D721Med (cell line): ENCODE results near the gene TCAIM.

Source experiments
- DNase-seq: peaks from one replicate; pipeline ENCODE4 v3.0.0; 2011; ENCODE audit warnings: low spot score; ENCODE audit not compliant: insufficient read length
- FAIRE-seq: peaks from 2 replicates; lab custom pipeline; 2011; peaks lifted over from hg19 to GRCh38; lab: Jason Lieb, UNC
- TF ChIP-seq, protein P1 (sequence below): IDR thresholded peaks from 2 replicates; pipeline ENCODE4 v1.5.1; 2012; ENCODE audit warnings: mild to moderate bottlenecking, control low read depth; ENCODE audit not compliant: insufficient read depth; ENCODE audit errors: missing control alignments

TCAIM gene

DNA sequence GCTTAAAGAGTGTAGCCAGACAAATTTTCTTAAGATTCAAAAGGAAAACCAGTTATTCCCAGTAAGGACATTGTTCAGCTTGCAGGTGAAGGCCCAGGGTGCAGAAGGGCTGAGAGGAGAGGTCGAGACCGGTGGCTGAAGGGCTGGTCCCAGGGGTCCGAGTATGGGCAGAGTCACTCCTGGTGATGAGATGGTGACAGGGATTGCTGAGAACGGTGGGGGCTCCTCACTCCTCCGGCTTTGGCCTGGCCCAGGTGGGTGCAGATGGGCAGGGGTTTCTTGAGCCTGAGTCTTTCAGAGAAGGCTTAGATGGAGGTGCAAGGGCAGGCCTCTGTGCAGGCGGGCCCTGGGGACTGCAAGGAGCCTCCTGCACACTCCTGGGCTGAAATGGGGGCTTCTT lies 82.7 kb downstream of the TCAIM start:
- TF ChIP-seq, protein P1, sequence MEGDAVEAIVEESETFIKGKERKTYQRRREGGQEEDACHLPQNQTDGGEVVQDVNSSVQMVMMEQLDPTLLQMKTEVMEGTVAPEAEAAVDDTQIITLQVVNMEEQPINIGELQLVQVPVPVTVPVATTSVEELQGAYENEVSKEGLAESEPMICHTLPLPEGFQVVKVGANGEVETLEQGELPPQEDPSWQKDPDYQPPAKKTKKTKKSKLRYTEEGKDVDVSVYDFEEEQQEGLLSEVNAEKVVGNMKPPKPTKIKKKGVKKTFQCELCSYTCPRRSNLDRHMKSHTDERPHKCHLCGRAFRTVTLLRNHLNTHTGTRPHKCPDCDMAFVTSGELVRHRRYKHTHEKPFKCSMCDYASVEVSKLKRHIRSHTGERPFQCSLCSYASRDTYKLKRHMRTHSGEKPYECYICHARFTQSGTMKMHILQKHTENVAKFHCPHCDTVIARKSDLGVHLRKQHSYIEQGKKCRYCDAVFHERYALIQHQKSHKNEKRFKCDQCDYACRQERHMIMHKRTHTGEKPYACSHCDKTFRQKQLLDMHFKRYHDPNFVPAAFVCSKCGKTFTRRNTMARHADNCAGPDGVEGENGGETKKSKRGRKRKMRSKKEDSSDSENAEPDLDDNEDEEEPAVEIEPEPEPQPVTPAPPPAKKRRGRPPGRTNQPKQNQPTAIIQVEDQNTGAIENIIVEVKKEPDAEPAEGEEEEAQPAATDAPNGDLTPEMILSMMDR = no peak
- no peak for FAIRE-seq
- no peak for DNase-seq

DNA sequence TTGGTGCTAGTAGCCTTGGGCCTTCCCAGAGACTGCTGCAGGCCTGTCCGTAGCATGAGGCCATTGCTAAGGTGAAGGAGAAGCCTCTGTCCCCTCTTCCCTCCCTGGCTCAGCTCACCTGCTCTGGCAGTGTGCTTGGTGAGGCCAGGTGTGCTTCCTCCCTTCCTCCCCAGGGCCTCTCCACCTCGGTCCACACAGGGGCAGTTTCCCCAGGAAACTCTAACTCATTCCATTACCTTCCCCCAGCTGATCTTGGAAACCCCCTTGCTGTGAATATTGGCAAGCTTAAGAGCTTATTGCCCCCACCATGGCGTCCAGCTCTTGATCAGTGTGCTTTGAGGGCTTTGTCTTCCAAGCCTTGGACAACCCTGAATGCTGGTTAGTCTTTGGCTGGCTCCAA lies 86.2 kb downstream of the TCAIM start:
- DNase-seq = no peak
- no peak for FAIRE-seq
- TF ChIP-seq, protein P1 = no peak

DNA sequence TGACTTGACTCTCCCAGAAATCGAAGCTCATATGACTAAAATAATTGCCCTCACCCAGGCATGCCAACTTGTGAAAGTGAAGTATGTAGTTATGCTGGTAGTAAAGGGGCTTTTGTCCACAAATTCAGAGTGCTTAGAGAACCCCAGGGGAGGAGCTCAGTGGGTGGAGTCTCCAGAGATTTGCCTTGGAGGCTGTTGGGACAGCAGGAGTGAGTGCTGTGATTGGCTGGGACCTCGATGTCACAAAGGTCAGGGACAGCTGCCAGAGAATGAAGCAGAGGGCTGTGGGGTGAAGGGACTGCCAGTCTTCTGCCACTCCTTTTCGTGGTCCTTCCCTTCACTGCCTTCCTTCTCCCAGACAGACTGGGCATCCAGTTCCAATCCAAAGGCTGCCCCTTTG lies 89.1 kb downstream of the TCAIM start:
- FAIRE-seq = no peak
- DNase-seq = no peak
- TF ChIP-seq, protein P1 = no peak

DNA sequence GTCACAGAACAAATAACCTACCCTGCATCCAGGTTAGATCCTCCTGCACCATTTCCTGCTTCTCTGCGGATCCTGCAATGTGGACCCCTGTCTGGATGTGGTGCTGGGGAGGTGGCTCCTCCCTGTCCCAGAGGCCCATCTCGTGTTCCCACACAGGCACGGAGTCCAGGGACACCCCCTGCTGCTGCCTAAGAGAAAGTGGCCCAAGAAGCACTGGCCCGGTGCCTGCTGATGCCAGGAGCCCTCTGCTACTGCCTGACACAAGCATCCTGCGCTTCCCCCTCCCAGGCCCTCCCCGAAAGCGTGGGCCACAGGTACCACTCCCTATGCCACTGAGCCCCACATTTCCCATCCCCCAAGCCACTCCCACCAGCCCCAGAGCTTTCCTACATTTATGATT lies 90.3 kb downstream of the TCAIM start:
- TF ChIP-seq, protein P1 = no peak
- FAIRE-seq = no peak
- no peak for DNase-seq

DNA sequence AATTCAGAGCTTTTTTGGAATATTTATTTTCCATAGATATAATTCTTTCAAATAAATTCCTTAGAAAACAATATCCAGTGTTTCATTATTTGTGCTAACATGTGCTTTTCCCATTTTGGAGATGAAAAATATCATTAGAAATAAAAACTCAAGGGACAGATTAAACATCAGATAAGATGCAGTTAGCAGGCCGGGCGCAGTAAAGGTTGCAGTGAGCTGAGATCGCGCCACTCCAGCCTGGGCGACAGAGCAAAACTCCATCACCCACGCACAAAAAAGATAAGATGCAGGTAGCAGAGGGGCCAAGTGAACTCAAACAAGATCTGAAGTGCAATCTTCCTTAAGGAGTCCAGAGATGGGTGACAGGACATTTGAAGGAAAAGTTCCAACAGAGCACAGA lies 90.9 kb downstream of the TCAIM start:
- TF ChIP-seq, protein P1 = no peak
- FAIRE-seq = no peak
- no peak for DNase-seq

DNA sequence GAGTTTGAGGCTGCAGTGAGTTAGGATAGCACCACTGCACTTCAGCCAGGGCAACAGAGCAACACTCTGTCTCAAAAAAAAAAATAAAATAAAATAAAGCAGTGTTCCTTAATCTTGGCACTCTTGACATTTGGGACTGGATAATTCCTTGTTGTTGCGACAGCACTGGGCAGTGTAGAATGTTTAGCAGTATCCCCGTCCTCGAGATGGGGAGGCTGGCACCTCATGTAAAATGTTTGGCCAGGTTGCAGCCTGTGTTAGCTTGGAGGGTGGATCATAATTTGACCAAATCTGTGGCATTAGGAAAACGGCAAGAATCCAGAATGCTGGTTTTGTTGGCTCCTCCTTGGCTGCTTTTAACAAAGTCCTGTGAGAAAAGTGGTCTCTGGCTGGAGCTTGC lies 91.9 kb downstream of the TCAIM start:
- TF ChIP-seq, protein P1 = no peak
- FAIRE-seq (no peak), DNase-seq (no peak)

DNA sequence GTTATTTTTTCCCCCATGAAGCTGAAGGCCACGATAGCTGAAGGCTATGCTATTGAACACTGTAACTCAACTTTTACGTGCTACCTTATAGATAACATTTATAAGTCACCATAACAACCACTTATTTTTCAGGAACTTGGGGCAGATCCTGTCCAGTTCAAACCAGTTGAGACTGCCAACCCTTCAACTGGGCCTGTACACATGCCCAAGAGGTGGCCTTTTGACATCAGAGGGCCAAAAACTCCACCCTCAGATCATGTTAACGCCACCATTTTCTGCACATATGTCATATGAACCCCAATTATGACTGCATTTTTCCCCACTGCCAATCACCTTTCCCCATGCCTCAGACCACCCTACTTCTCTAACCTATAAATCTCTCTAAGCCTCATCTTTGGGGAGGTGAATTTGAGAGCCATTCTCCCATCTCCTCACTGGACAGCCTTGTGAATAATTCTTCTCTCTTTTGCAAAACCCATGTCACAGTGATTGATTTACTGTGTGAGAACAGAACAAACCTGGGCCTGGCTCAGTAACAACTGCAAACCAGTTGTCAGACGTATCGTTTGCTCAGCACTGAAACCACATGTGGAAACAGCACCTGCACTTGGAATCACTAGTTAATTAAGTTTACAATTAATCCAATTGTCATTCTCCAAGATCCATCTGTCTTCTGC lies 96.4 kb downstream of the TCAIM start:
- DNase-seq (no peak), FAIRE-seq (no peak)
- TF ChIP-seq, protein P1 = no peak
